ENCODE results near the gene RPL27. TPM values are rescaled to one million over a fixed set of nuclear protein-coding genes. Genes with fewer than 3 reads are reported as not detected.

RPL27 gene
- total and polyA plus RNA-seq, 2 donors (not counting 3 experiments of a cell fraction or from before 2014, with no cell fraction given), result 1,014 to 2,467 TPM

GRCh38 chr17:43010667-43011308 lies 12.6 kb downstream of the RPL27 start:
- H2AFZ ChIP-seq (ENCODE audit: low read depth, low read length), result no peak overlapping the region
- DNase-seq (ENCODE audit: low read depth, low spot score) (no peak), FAIRE-seq (peak; percentile 54)
- dilution Hi-C loops (cut with MboI; ENCODE audit: extremely low pct_ligation_motif_present, low sequenced_read_pairs) (no loop called here), intact Hi-C loops (cut with micrococcal nuclease) (no loop called here)
- peaks cover 10% of the 10 kb centered on the region for H3K4me1 ChIP-seq (ENCODE audit: control insufficient read depth, extremely low read depth, insufficient read depth, low read length)
- H3K9ac ChIP-seq (replicated peaks; ENCODE audit: extremely low read depth, insufficient read depth, low read length), result no peak overlapping the region
- H3K9me3 ChIP-seq (replicated peaks; ENCODE audit: control insufficient read depth, insufficient read depth, low read length), result no peaks in the 10 kb centered on the region
- H4K20me1 ChIP-seq (replicated peaks; ENCODE audit: control insufficient read depth, extremely low read depth, insufficient read depth, low read length), result no peaks in the 10 kb centered on the region
- no peak overlapping the region for H3K4me2 ChIP-seq (ENCODE audit: insufficient read depth, low read length)
- H3K27me3 ChIP-seq (ENCODE audit: control insufficient read depth in 2 of 2, insufficient read depth in 2 of 2, low read length in 2 of 2), result no peaks in the 10 kb centered on the region
- POLR2A ChIA-PET, result no interaction called here
- no TSS peak for BruUV-seq (replicated peaks)
- TF ChIP-seq MYC (IDR thresholded peaks at IDR 0.05; ENCODE audit: low read depth, low read length) (no peak), JUN (IDR thresholded peaks at IDR 0.05; ENCODE audit: borderline replicate concordance, insufficient read depth, insufficient read length, low read depth) (no peak), FOS (IDR thresholded peaks at IDR 0.05; ENCODE audit: borderline replicate concordance, insufficient read depth, low read length) (no peak), MAX (IDR thresholded peaks at IDR 0.05; ENCODE audit: insufficient read depth, insufficient read length) (no peak), POLR2A (IDR thresholded peaks at IDR 0.05; ENCODE audit: low read depth, low read length) (no peak), GATA2 (IDR thresholded peaks at IDR 0.05; ENCODE audit: insufficient read depth, insufficient read length, low read depth, low read length) (no peak), EZH2 (IDR thresholded peaks at IDR 0.05; ENCODE audit: borderline replicate concordance, low read depth, low read length, severe bottlenecking) (no peak), POLR2AphosphoS5 (IDR thresholded peaks at IDR 0.05; ENCODE audit: insufficient read depth, low read depth, low read length) (no peak)
- TF ChIP-seq, protein P1, sequence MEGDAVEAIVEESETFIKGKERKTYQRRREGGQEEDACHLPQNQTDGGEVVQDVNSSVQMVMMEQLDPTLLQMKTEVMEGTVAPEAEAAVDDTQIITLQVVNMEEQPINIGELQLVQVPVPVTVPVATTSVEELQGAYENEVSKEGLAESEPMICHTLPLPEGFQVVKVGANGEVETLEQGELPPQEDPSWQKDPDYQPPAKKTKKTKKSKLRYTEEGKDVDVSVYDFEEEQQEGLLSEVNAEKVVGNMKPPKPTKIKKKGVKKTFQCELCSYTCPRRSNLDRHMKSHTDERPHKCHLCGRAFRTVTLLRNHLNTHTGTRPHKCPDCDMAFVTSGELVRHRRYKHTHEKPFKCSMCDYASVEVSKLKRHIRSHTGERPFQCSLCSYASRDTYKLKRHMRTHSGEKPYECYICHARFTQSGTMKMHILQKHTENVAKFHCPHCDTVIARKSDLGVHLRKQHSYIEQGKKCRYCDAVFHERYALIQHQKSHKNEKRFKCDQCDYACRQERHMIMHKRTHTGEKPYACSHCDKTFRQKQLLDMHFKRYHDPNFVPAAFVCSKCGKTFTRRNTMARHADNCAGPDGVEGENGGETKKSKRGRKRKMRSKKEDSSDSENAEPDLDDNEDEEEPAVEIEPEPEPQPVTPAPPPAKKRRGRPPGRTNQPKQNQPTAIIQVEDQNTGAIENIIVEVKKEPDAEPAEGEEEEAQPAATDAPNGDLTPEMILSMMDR (IDR thresholded peaks at IDR 0.05; ENCODE audit: extremely low read depth in 1 of 2, insufficient read depth in 1 of 2, low read depth in 1 of 2, low read length in 2 of 2), result no peak
- H3K79me2 ChIP-seq (ENCODE audit: control insufficient read depth, insufficient read depth, low read length), result no peaks in the 10 kb centered on the region
- CTCF ChIA-PET, result interaction anchor here (1.4 kb wide), 1 partner anchor 9 kb away, joined by 3 read pairs; no protein-coding TSS in a partner anchor
- peaks cover 3 to 18% of the 10 kb centered on the region in 2 experiments for H3K36me3 ChIP-seq (ENCODE audit: control insufficient read depth in 2 of 2, extremely low read depth in 1 of 2, insufficient read depth in 2 of 2, low read length in 2 of 2)
- no peaks in the 10 kb centered on the region for H3K9me1 ChIP-seq (replicated peaks; ENCODE audit: control insufficient read depth, extremely low read depth, insufficient read depth, low read length)
- H3K27ac ChIP-seq (ENCODE audit: insufficient read depth, low read depth, low read length), result no peak overlapping the region
- H3K4me3 ChIP-seq (replicated peaks in 1 of 3; ENCODE audit: insufficient read depth in 1 of 3, low read depth in 1 of 3, low read length in 3 of 3), result no peak overlapping the region

All from endothelial cell of umbilical vein (primary cell).